Measurements from ENCODE around the gene TMEM184C. TPM values are rescaled to one million over a fixed set of nuclear protein-coding genes. Genes with fewer than 3 reads are reported as not detected.

Gene TMEM184C
- total RNA-seq, 5 donors from 2014 or later (not counting 1 experiment from before 2014, with no cell fraction given) = 13.2 to 27.2 (median 21.8) TPM

DNA sequence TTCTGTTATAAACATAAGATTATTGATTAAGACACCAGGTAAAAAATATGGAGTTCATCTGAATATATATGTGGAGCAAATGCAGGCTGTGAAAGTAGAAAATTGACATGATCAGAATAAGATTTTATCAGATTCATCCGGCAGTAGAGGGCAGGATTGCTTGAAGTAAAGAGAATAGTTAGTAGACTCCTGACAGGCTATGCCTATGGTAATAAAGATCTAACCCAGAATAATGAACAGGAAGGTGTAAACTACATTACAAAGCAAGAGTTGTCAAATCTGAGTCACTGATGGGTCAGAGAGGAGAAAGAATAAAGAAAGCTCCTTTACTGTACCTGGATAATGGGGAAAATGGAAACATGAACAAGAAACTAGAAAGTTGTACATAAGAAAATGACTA is 20.8 kb upstream of the TMEM184C start:
- DNase-seq (peak in 1 of 35 experiments; percentile 6), ATAC-seq (replicated peaks in 1 of 4) (no peak)
- H3K9me3 Mint-ChIP-seq = no peaks in the 10 kb centered on the region
- H3K27me3 Mint-ChIP-seq = peaks cover 3 to 5% of the 10 kb centered on the region in 2 donors
- H3K27me3 ChIP-seq (replicated peaks in 1 of 2; ENCODE audit: control insufficient read depth in 2 of 2, extremely low read depth in 1 of 2, insufficient read depth in 2 of 2, low read length in 1 of 2) = peaks cover 0 to 6% of the 10 kb centered on the region in 2 experiments
- no peaks in the 10 kb centered on the region for H3K9me3 ChIP-seq
- H3K36me3 Mint-ChIP-seq = no peaks in the 10 kb centered on the region
- no peak overlapping the region for H3K4me3 ChIP-seq (ENCODE audit: control insufficient read depth in 1 of 2, extremely low read depth in 1 of 2, low read length in 1 of 2)
- peaks cover 0 to 2% (median 0%) of the 10 kb centered on the region in 3 donors for H3K4me1 Mint-ChIP-seq
- H3K27ac ChIP-seq (ENCODE audit: low read length) = no peak overlapping the region
- H3K4me1 ChIP-seq (ENCODE audit: control insufficient read depth in 1 of 2, extremely low read depth in 1 of 2, insufficient read depth in 2 of 2, low read length in 2 of 2) = no peaks in the 10 kb centered on the region
- ChIA-PET POLR2A (no interaction called here), CTCF (interaction anchor here (0.5 to 1.9 kb wide), 4 partner anchors 8 to 271 kb away, joined by 3 to 9 read pairs (median 4); partner anchors contain the start of gene TMEM184C (in 1 of the 2))
- no CpG with 5 or more reads among the region's 1 CpG for WGBS (ENCODE audit: insufficient coverage)
- H3K27ac Mint-ChIP-seq = no peak overlapping the region
- no peaks in the 10 kb centered on the region for H3K36me3 ChIP-seq (ENCODE audit: control insufficient read depth in 2 of 2, extremely low read depth in 1 of 2, insufficient read depth in 1 of 2, low read length in 1 of 2)
- no peak overlapping the region for H3K4me3 Mint-ChIP-seq

DNA sequence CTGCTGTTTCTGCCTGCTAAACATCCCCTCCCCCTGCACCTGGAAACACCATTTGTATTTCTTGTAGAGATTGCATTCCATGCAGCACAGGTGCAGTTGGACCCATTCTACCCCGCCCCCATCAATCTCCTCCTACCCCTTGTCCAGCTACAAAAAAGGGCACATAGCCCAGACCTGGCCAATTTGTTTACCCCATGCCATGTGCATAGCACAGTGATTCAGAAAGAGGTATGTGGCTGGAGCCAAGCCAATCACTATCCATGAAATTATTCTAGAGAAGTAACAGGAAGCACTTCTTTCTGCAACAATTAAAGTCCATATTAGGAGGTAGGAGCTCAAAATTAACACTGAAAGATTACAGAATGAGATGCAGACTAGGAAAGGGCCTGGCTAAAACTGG is 20.2 kb upstream of the TMEM184C start:
- Histone ChIP-seq H3K27me3 (replicated peaks in 1 of 2; ENCODE audit: control insufficient read depth in 2 of 2, extremely low read depth in 1 of 2, insufficient read depth in 2 of 2, low read length in 1 of 2) (no peaks in the 10 kb centered on the region), H3K4me3 (ENCODE audit: control insufficient read depth in 1 of 2, extremely low read depth in 1 of 2, low read length in 1 of 2) (no peak overlapping the region), H3K9me3 (no peaks in the 10 kb centered on the region), H3K4me1 (ENCODE audit: control insufficient read depth in 1 of 2, extremely low read depth in 1 of 2, insufficient read depth in 2 of 2, low read length in 2 of 2) (no peaks in the 10 kb centered on the region), H3K27ac (ENCODE audit: low read length) (no peak overlapping the region), H3K36me3 (ENCODE audit: control insufficient read depth in 2 of 2, extremely low read depth in 1 of 2, insufficient read depth in 1 of 2, low read length in 1 of 2) (no peaks in the 10 kb centered on the region)
- no peak overlapping the region for H3K4me3 Mint-ChIP-seq
- H3K4me1 Mint-ChIP-seq = peaks cover 0 to 2% (median 0%) of the 10 kb centered on the region in 3 donors
- no peak for ATAC-seq (replicated peaks in 1 of 4)
- no peaks in the 10 kb centered on the region for H3K9me3 Mint-ChIP-seq
- ChIA-PET CTCF (interaction anchor here (0.8 to 1.9 kb wide), 3 partner anchors 8 to 270 kb away, joined by 3 to 9 read pairs (median 4); partner anchors contain the start of gene TMEM184C (in 1 of the 2)), POLR2A (no interaction called here)
- DNase-seq = no peak
- H3K36me3 Mint-ChIP-seq = no peaks in the 10 kb centered on the region
- no peak overlapping the region for H3K27ac Mint-ChIP-seq
- 71% methylated on average over 1 of the region's 1 CpG for WGBS (ENCODE audit: insufficient coverage)
- H3K27me3 Mint-ChIP-seq = peaks cover 1 to 10% of the 10 kb centered on the region in 2 donors

DNA sequence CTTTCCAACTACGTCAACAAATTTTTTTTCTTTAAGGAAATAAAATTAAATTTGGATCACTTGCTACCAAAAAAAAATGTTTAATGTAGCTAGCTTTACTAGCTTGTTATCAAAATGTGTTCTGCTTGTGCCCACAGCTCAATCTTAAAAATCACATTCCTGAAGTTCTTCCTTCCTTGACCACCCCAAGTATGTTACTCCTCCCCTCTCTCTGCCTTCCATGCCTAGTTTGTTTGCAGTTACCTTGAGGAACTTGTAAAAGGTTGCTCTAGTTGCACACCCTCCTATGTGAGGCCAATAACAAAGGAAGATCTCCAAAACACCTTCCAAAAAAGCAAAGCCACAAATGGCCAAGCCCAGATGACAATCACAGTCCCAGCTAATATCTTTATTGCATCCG is 19.6 kb upstream of the TMEM184C start:
- ChIA-PET POLR2A (no interaction called here), CTCF (interaction anchor here (0.6 to 1.9 kb wide), 4 partner anchors 9 to 269 kb away, joined by 3 to 4 read pairs (median 4); no protein-coding TSS in a partner anchor)
- H3K4me3 ChIP-seq (ENCODE audit: control insufficient read depth in 1 of 2, extremely low read depth in 1 of 2, low read length in 1 of 2) = no peak overlapping the region
- H3K4me1 ChIP-seq (ENCODE audit: control insufficient read depth in 1 of 2, extremely low read depth in 1 of 2, insufficient read depth in 2 of 2, low read length in 2 of 2) = no peaks in the 10 kb centered on the region
- ATAC-seq (replicated peaks in 1 of 4) (no peak), DNase-seq (no peak)
- no peak overlapping the region for H3K4me3 Mint-ChIP-seq
- H3K27ac ChIP-seq (ENCODE audit: low read length) = no peak overlapping the region
- peaks cover 1 to 10% of the 10 kb centered on the region in 2 donors for H3K27me3 Mint-ChIP-seq
- no peaks in the 10 kb centered on the region for H3K9me3 ChIP-seq
- H3K36me3 ChIP-seq (ENCODE audit: control insufficient read depth in 2 of 2, extremely low read depth in 1 of 2, insufficient read depth in 1 of 2, low read length in 1 of 2) = no peaks in the 10 kb centered on the region
- no peak overlapping the region for H3K27ac Mint-ChIP-seq
- H3K27me3 ChIP-seq (replicated peaks in 1 of 2; ENCODE audit: control insufficient read depth in 2 of 2, extremely low read depth in 1 of 2, insufficient read depth in 2 of 2, low read length in 1 of 2) = no peaks in the 10 kb centered on the region
- peaks cover 0 to 2% (median 0%) of the 10 kb centered on the region in 3 donors for H3K4me1 Mint-ChIP-seq
- WGBS (ENCODE audit: insufficient coverage) = no CpG with 5 or more reads among the region's 2 CpGs
- no peaks in the 10 kb centered on the region for H3K9me3 Mint-ChIP-seq
- no peaks in the 10 kb centered on the region for H3K36me3 Mint-ChIP-seq

DNA sequence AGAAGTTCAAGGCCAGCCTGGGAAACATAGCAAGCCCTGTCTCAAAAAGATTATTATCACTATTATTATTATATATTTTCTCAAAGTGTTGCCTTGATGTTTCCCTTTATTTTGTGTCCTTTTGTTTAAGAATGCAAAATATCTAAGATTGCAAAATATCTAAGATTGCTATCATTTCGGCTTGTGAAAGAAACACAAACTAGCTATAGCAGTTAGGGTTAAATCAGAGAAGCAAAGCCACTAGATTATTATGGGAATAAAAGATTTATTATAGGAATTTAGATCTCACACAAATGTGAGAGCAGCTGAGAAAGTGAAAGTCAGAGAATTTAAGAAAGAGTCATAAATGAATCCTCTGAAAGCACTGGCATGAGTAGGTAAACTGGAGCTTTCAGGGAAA is 18.0 kb upstream of the TMEM184C start:
- no peak overlapping the region for H3K27ac ChIP-seq (ENCODE audit: low read length)
- ATAC-seq (replicated peaks in 1 of 4) = no peak
- Mint-ChIP-seq H3K9me3 (no peaks in the 10 kb centered on the region), H3K4me3 (no peak overlapping the region), H3K27ac (no peak overlapping the region), H3K27me3 (peaks cover 0 to 10% of the 10 kb centered on the region in 2 donors), H3K36me3 (no peaks in the 10 kb centered on the region), H3K4me1 (peaks cover 0 to 2% (median 0%) of the 10 kb centered on the region in 3 donors)
- no CpG with 5 or more reads among the region's 1 CpG for WGBS (ENCODE audit: insufficient coverage)
- no peak overlapping the region for H3K4me3 ChIP-seq (ENCODE audit: control insufficient read depth in 1 of 2, extremely low read depth in 1 of 2, low read length in 1 of 2)
- POLR2A ChIA-PET = no interaction called here
- no peaks in the 10 kb centered on the region for H3K4me1 ChIP-seq (ENCODE audit: control insufficient read depth in 1 of 2, extremely low read depth in 1 of 2, insufficient read depth in 2 of 2, low read length in 2 of 2)
- no peaks in the 10 kb centered on the region for H3K9me3 ChIP-seq
- H3K27me3 ChIP-seq (replicated peaks in 1 of 2; ENCODE audit: control insufficient read depth in 2 of 2, extremely low read depth in 1 of 2, insufficient read depth in 2 of 2, low read length in 1 of 2) = no peaks in the 10 kb centered on the region
- H3K36me3 ChIP-seq (ENCODE audit: control insufficient read depth in 2 of 2, extremely low read depth in 1 of 2, insufficient read depth in 1 of 2, low read length in 1 of 2) = no peaks in the 10 kb centered on the region
- CTCF ChIA-PET = no interaction called here
- DNase-seq = no peak

DNA sequence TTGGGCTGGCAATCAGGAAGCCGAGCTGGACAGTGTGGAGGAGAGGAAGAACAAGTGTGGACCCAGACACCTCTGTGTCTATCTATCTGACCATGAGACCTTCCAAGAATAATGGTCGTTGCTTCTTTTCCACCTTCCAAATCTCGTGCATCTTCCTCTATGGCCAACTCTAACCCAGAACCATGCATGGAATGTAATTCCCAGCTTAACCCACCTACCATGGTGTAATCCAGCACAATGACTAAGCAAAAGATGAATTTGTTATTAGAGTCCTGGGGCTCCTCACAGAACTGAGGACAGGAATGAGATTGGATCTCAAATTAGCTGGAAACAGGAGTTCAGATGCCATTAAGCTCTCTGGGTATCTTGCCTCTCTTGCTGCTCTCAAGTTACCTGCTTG is 17.4 kb upstream of the TMEM184C start:
- no CpG with 5 or more reads among the region's 3 CpGs for WGBS (ENCODE audit: insufficient coverage)
- H3K4me3 Mint-ChIP-seq = no peak overlapping the region
- H3K9me3 Mint-ChIP-seq = no peaks in the 10 kb centered on the region
- no peak for DNase-seq
- no peak for ATAC-seq (replicated peaks in 1 of 4)
- H3K36me3 ChIP-seq (ENCODE audit: control insufficient read depth in 2 of 2, extremely low read depth in 1 of 2, insufficient read depth in 1 of 2, low read length in 1 of 2) = no peaks in the 10 kb centered on the region
- no peaks in the 10 kb centered on the region for H3K36me3 Mint-ChIP-seq
- peaks cover 0 to 10% of the 10 kb centered on the region in 2 donors for H3K27me3 Mint-ChIP-seq
- H3K4me1 Mint-ChIP-seq = no peaks in the 10 kb centered on the region
- H3K27ac ChIP-seq (ENCODE audit: low read length) = no peak overlapping the region
- no peak overlapping the region for H3K4me3 ChIP-seq (ENCODE audit: control insufficient read depth in 1 of 2, extremely low read depth in 1 of 2, low read length in 1 of 2)
- ChIA-PET POLR2A (no interaction called here), CTCF (no interaction called here)
- H3K27me3 ChIP-seq (replicated peaks in 1 of 2; ENCODE audit: control insufficient read depth in 2 of 2, extremely low read depth in 1 of 2, insufficient read depth in 2 of 2, low read length in 1 of 2) = no peaks in the 10 kb centered on the region
- no peak overlapping the region for H3K27ac Mint-ChIP-seq
- H3K4me1 ChIP-seq (ENCODE audit: control insufficient read depth in 1 of 2, extremely low read depth in 1 of 2, insufficient read depth in 2 of 2, low read length in 2 of 2) = no peaks in the 10 kb centered on the region
- H3K9me3 ChIP-seq = no peaks in the 10 kb centered on the region

DNA sequence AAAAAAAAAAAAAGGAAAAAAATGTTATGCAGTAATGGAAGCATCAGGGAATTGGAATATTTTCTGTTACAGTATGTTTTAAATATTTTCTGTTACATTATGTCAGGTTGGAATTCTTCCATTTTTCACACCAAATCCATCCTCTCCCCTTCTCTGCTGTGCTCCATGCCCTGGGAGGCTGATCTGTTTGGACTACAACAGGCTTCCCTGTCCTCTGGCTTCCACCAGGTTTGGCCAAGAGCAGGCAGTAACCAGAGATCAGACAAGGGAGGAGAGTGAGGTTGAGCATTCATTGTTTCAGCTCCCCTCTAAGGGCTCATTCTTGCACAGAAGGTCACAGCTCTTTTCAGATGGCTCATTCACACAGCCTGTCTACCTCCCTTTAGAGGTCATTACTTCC is 11.7 kb upstream of the TMEM184C start:
- Mint-ChIP-seq H3K27ac (no peak overlapping the region), H3K4me3 (no peak overlapping the region), H3K27me3 (peaks cover 7 to 21% of the 10 kb centered on the region in 2 donors), H3K4me1 (no peaks in the 10 kb centered on the region), H3K36me3 (no peaks in the 10 kb centered on the region), H3K9me3 (no peaks in the 10 kb centered on the region)
- DNase-seq (no peak), ATAC-seq (replicated peaks in 1 of 4) (no peak)
- H3K27ac ChIP-seq (ENCODE audit: low read length) = no peak overlapping the region
- no peaks in the 10 kb centered on the region for H3K36me3 ChIP-seq (ENCODE audit: control insufficient read depth in 2 of 2, extremely low read depth in 1 of 2, insufficient read depth in 1 of 2, low read length in 1 of 2)
- ChIA-PET POLR2A (interaction anchor here in 1 of 2 donors (0.6 kb wide), 1 partner anchor 871 kb away, joined by 3 read pairs; no protein-coding TSS in a partner anchor), CTCF (interaction anchor here (0.6 to 1.4 kb wide), 2 partner anchors 9 to 45 kb away, joined by 4 to 5 read pairs; no protein-coding TSS in a partner anchor)
- H3K27me3 ChIP-seq (replicated peaks in 1 of 2; ENCODE audit: control insufficient read depth in 2 of 2, extremely low read depth in 1 of 2, insufficient read depth in 2 of 2, low read length in 1 of 2) = peaks cover 0 to under 1% of the 10 kb centered on the region in 2 experiments
- no peaks in the 10 kb centered on the region for H3K9me3 ChIP-seq
- no peak overlapping the region for H3K4me3 ChIP-seq (ENCODE audit: control insufficient read depth in 1 of 2, extremely low read depth in 1 of 2, low read length in 1 of 2)
- H3K4me1 ChIP-seq (ENCODE audit: control insufficient read depth in 1 of 2, extremely low read depth in 1 of 2, insufficient read depth in 2 of 2, low read length in 2 of 2) = no peaks in the 10 kb centered on the region
